ENCODE data around the gene PPARGC1A. TPM values are rescaled to one million over a fixed set of nuclear protein-coding genes. Genes with fewer than 3 reads are reported as not detected.

PPARGC1A gene
- total and polyA plus RNA-seq, 2 donors (not counting 3 experiments of a cell fraction or from before 2014, with no cell fraction given): not detected

- Histone ChIP-seq H3K79me2 (ENCODE audit: control insufficient read depth, insufficient read depth, low read length) (no peaks in the 10 kb centered on the region), H3K9ac (replicated peaks; ENCODE audit: extremely low read depth, insufficient read depth, low read length) (no peak overlapping the region), H3K4me3 (replicated peaks in 1 of 3; ENCODE audit: insufficient read depth in 1 of 3, low read depth in 1 of 3, low read length in 3 of 3) (no peak overlapping the region), H3K4me2 (ENCODE audit: insufficient read depth, low read length) (no peak overlapping the region), H3K9me3 (replicated peaks; ENCODE audit: control insufficient read depth, insufficient read depth, low read length) (no peaks in the 10 kb centered on the region), H3K9me1 (replicated peaks; ENCODE audit: control insufficient read depth, extremely low read depth, insufficient read depth, low read length) (no peaks in the 10 kb centered on the region), H3K27ac (ENCODE audit: insufficient read depth, low read depth, low read length) (no peak overlapping the region), H2AFZ (ENCODE audit: low read depth, low read length) (no peak overlapping the region), H3K36me3 (ENCODE audit: control insufficient read depth in 2 of 2, extremely low read depth in 1 of 2, insufficient read depth in 2 of 2, low read length in 2 of 2) (no peaks in the 10 kb centered on the region), H4K20me1 (replicated peaks; ENCODE audit: control insufficient read depth, extremely low read depth, insufficient read depth, low read length) (no peaks in the 10 kb centered on the region), H3K27me3 (ENCODE audit: control insufficient read depth in 2 of 2, insufficient read depth in 2 of 2, low read length in 2 of 2) (no peaks in the 10 kb centered on the region), H3K4me1 (ENCODE audit: control insufficient read depth, extremely low read depth, insufficient read depth, low read length) (no peaks in the 10 kb centered on the region)
- no peak for FAIRE-seq
- no peak for TF ChIP-seq CTCF (IDR thresholded peaks at IDR 0.05; ENCODE audit: extremely low read depth in 1 of 2, insufficient read depth in 1 of 2, low read depth in 1 of 2, low read length in 2 of 2)
- no peak for TF ChIP-seq EZH2 (IDR thresholded peaks at IDR 0.05; ENCODE audit: borderline replicate concordance, low read depth, low read length, severe bottlenecking)
- no peak for TF ChIP-seq MAX (IDR thresholded peaks at IDR 0.05; ENCODE audit: insufficient read depth, insufficient read length)
- TF ChIP-seq MYC (IDR thresholded peaks at IDR 0.05; ENCODE audit: low read depth, low read length): no peak
- no peak for TF ChIP-seq JUN (IDR thresholded peaks at IDR 0.05; ENCODE audit: borderline replicate concordance, insufficient read depth, insufficient read length, low read depth)
- no peak for TF ChIP-seq POLR2A (IDR thresholded peaks at IDR 0.05; ENCODE audit: low read depth, low read length)
- no peak for TF ChIP-seq POLR2AphosphoS5 (IDR thresholded peaks at IDR 0.05; ENCODE audit: insufficient read depth, low read depth, low read length)
- TF ChIP-seq GATA2 (IDR thresholded peaks at IDR 0.05; ENCODE audit: insufficient read depth, insufficient read length, low read depth, low read length): no peak
- no peak for DNase-seq (ENCODE audit: low read depth, low spot score)
- CTCF ChIA-PET: no interaction called here
- POLR2A ChIA-PET: no interaction called here
- BruUV-seq (replicated peaks): no TSS peak
- intact Hi-C loops (cut with micrococcal nuclease) (no loop called here), dilution Hi-C loops (cut with MboI; ENCODE audit: extremely low pct_ligation_motif_present, low sequenced_read_pairs) (no loop called here)
These were observed 30.4 kb upstream of the PPARGC1A start for GRCh38 chr4:23920296-23920695.
